Kidney epithelial cell (primary cell): ENCODE results near the gene ELF1. TPM values are rescaled to one million over a fixed set of nuclear protein-coding genes. Genes with fewer than 3 reads are reported as not detected.

Experiments used
- DNase-seq: peaks from one replicate; pipeline ENCODE4 v3.0.0-alpha.2; 2010; ENCODE audit warnings: low read depth
- H3K27me3 ChIP-seq: 2 replicates; pipeline ENCODE4 v1.6.0; 2011; ENCODE audit warnings: low read length; ENCODE audit not compliant: control insufficient read depth, insufficient read depth
- H3K36me3 ChIP-seq: 2 replicates; pipeline ENCODE4 v1.5.1; 2011; ENCODE audit warnings: low read length; ENCODE audit not compliant: control insufficient read depth, insufficient read depth
- H3K4me3 ChIP-seq: 2 replicates; pipeline ENCODE4 v1.5.1; 2011; ENCODE audit warnings: low read depth, mild to moderate bottlenecking, control low read depth, low read length
- CTCF ChIP-seq: IDR thresholded peaks from 2 replicates; pipeline ENCODE4 v1.5.1; 2011; ENCODE audit warnings: mild to moderate bottlenecking, moderate library complexity, low read length, control low read depth, inconsistent platforms; ENCODE audit not compliant: insufficient read depth, poor library complexity, severe bottlenecking
- total RNA-seq: library from RNA; depleted of rRNA; stranded (reverse); fragments of >200 nt; gene quantifications from 2 replicates; pipeline ENCODE4 v1.2.3, GENCODE V29; 2015

ELF1 gene
- total RNA-seq: 60.6 and 74.1 TPM in 2 replicates

GRCh38 chr13:41019011-41019487 is at the start of gene ELF1:
TSS of gene ELF1 (minus strand) at chr13:41019316. CDS start at chr13:40982054, 37,262 bp downstream.
- peak; percentile 70 for DNase-seq
- H3K4me3 ChIP-seq: peak within 1 kb of the TSS; percentile 48
- no peak for TF ChIP-seq CTCF
- no peaks in the 10 kb centered on the region for H3K36me3 ChIP-seq
- no peaks in the 10 kb centered on the region for H3K27me3 ChIP-seq

- no peak for TF ChIP-seq CTCF
- no peaks in the 10 kb centered on the region for H3K27me3 ChIP-seq
- no peaks in the 10 kb centered on the region for H3K36me3 ChIP-seq
- no peak for DNase-seq
- no peak overlapping the region for H3K4me3 ChIP-seq
Measured at GRCh38 chr13:41065078-41065477, 46.0 kb upstream of the ELF1 start.

DNA sequence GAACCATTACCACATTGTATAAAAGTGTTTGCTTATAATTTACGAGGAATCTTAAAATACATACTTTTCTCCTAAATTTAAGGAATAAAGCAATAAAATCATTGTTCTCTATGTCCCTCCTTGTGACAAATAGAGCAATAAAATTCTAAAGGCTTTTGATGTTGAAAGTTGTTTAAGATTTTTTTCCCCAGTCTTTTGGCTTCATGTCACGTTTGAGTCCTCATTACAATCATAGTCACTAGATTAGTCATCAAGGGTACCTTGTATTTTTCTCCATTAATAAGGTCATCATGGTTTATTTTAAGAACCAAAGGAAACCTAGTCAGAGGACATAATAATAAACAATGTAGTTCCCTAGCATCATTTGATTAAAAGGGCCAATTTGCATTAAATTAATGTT is 45.4 kb upstream of the ELF1 start:
- no peak for DNase-seq
- Histone ChIP-seq H3K4me3 (no peak overlapping the region), H3K27me3 (no peaks in the 10 kb centered on the region), H3K36me3 (no peaks in the 10 kb centered on the region)
- no peak for TF ChIP-seq CTCF

GRCh38 chr13:41061914-41062837 is 43.1 kb upstream of the ELF1 start:
- no peak for DNase-seq

DNA sequence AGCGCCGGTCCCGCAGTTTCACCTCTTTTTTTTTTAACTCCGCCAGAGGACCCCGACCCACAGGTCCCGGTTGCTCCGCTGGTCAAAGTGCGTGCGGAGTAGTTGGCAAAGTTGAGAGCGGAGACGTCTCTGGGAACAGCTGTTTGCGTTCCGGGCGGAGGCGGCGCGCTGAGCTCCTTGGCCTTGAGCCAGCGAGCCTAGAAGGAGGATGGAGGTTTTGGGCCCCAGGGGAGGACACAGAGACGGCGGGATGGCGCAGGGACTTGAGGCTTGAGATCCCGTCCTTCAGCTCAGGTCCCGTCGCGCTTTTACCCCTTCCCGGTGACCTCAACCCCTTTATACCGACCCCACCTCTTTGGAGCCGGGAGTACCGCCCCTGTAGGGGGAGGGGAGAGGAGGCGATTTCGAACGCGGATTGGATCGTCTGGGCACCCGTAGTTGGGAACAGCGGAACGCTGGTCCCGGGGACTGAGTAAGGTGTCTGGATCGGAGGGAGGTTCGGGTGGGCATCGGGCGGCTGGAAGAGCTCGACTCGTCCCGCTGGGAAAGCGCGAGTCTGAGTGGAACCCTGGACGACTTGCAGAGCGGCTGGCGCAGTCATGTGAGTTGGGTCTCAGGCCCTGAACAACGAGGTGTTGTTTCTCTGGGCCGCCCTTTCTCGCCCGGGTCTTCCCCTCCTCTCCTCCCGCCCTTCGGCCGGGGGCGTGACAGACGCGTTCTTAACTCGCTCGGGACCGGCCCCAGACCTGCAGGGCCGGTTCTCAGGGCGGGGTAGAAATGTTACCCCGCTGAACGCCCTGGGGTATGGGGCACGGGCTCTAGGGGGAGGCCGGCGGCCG is 42.2 kb upstream of the ELF1 start, which contains the start of gene WBP4:
Gene WBP4 (plus strand): TSS at position 435 of the 839 bp plus-strand sequence. CDS start 165 bp downstream, at position 600.
- peak within 1 kb of the TSS; percentile 82 for H3K4me3 ChIP-seq
- no peaks in the 10 kb centered on the region for H3K36me3 ChIP-seq
- no peaks in the 10 kb centered on the region for H3K27me3 ChIP-seq
- no peak for DNase-seq
- peak; percentile 30 for TF ChIP-seq CTCF

More at GRCh38 chr13:41061914-41062837, 43.1 kb upstream of the ELF1 start:
- no peak for TF ChIP-seq CTCF
- Histone ChIP-seq H3K4me3 (peak overlapping the region; percentile 82), H3K27me3 (no peaks in the 10 kb centered on the region), H3K36me3 (no peaks in the 10 kb centered on the region)
